Measurements from ENCODE around the gene FAM181A.

DNA sequence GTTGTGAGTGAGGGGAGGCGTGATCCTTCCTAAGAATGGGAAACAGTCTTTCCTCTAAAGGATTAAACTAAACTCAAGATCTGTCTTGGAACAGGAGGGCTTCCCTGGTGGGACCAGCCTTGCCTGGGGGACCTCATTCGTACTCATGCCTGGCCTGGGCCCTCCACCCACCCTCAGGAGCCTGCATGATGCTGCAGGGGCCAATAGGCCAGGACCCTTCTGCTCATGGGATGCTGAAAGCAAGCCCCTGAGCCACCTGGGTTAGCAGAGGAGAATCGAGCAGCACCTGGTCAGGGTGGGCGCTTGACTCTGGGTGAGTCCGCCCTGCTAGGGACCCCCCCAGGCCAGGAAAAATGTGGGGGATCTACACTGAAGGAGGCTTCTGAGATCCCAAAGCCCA, 48.3 kb upstream of the FAM181A start:
- TF ChIP-seq, protein P1, sequence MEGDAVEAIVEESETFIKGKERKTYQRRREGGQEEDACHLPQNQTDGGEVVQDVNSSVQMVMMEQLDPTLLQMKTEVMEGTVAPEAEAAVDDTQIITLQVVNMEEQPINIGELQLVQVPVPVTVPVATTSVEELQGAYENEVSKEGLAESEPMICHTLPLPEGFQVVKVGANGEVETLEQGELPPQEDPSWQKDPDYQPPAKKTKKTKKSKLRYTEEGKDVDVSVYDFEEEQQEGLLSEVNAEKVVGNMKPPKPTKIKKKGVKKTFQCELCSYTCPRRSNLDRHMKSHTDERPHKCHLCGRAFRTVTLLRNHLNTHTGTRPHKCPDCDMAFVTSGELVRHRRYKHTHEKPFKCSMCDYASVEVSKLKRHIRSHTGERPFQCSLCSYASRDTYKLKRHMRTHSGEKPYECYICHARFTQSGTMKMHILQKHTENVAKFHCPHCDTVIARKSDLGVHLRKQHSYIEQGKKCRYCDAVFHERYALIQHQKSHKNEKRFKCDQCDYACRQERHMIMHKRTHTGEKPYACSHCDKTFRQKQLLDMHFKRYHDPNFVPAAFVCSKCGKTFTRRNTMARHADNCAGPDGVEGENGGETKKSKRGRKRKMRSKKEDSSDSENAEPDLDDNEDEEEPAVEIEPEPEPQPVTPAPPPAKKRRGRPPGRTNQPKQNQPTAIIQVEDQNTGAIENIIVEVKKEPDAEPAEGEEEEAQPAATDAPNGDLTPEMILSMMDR (conservative IDR thresholded peaks at IDR 0.05; ENCODE audit: low read depth, low read length), result no peak
- no peak for TF ChIP-seq EZH2 (IDR thresholded peaks at IDR 0.05; ENCODE audit: borderline replicate concordance, low read depth, low read length, poor library complexity, severe bottlenecking)
